Neural progenitor cell (in vitro differentiated cells): ENCODE results near the gene ACOT12. TPM values are rescaled to one million over a fixed set of nuclear protein-coding genes. Genes with fewer than 3 reads are reported as not detected.

Experiments used
- DNase-seq: peaks from one replicate; pipeline ENCODE4 v3.0.0-alpha.2; 2016; ENCODE audit warnings: low spot score
- H2AFZ ChIP-seq: fragments of 200-600 bp; sonication (generic); replicated peaks from 2 replicates; pipeline ENCODE4 v1.6.1; 2016; ENCODE audit warnings: antibody characterized with exemption
- H3F3A ChIP-seq: fragments of 200-600 bp; sonication (generic); 2 replicates; pipeline ENCODE4 v1.6.1; 2016; ENCODE audit warnings: antibody characterized with exemption, low read depth
- H3K27ac ChIP-seq: fragments of 200-600 bp; sonication (generic); 2 replicates; pipeline ENCODE4 v1.5.1; 2016; ENCODE audit warnings: mild to moderate bottlenecking
- H3K27me3 ChIP-seq: fragments of 200-600 bp; sonication (generic); 2 replicates; pipeline ENCODE4 v1.6.1; 2016; ENCODE audit warnings: mild to moderate bottlenecking, moderate library complexity
- H3K36me3 ChIP-seq: fragments of 200-600 bp; sonication (generic); 2 replicates; pipeline ENCODE4 v1.5.1; 2016
- H3K4me1 ChIP-seq: fragments of 200-600 bp; sonication (generic); 2 replicates; pipeline ENCODE4 v1.6.1; 2016; ENCODE audit warnings: mixed run types
- H3K4me2 ChIP-seq: fragments of 200-600 bp; sonication (generic); 2 replicates; pipeline ENCODE4 v1.6.1; 2016
- H3K4me3 ChIP-seq: fragments of 200-600 bp; sonication (generic); 2 replicates; pipeline ENCODE4 v1.5.1; 2016
- H3K79me2 ChIP-seq: fragments of 200-600 bp; sonication (generic); 2 replicates; pipeline ENCODE4 v1.6.1; 2016; ENCODE audit warnings: low read depth
- H3K9ac ChIP-seq: fragments of 200-600 bp; sonication (generic); 2 replicates; pipeline ENCODE4 v1.6.1; 2016
- H3K9me3 ChIP-seq: fragments of 200-600 bp; sonication (generic); 2 replicates; pipeline ENCODE4 v1.5.1; 2016; ENCODE audit warnings: low read depth
- H4K20me1 ChIP-seq: fragments of 200-600 bp; sonication (generic); 2 replicates; pipeline ENCODE4 v1.6.1; 2016; ENCODE audit warnings: low read depth
- H3K27ac Mint-ChIP-seq: 3 replicates; pipeline ENCODE4 v1.8.0; 2021; ENCODE audit warnings: mixed read lengths
- H3K27me3 Mint-ChIP-seq: 2 replicates; pipeline ENCODE4 v1.8.0; 2022; ENCODE audit warnings: low read depth, mild to moderate bottlenecking, inconsistent platforms, moderate library complexity, mixed read lengths; ENCODE audit not compliant: insufficient read depth
- H3K36me3 Mint-ChIP-seq: 3 replicates; pipeline ENCODE4 v1.8.0; 2021; ENCODE audit warnings: mixed read lengths
- H3K4me1 Mint-ChIP-seq: 3 replicates; pipeline ENCODE4 v1.8.0; 2021; ENCODE audit warnings: mixed read lengths
- H3K4me3 Mint-ChIP-seq: 3 replicates; pipeline ENCODE4 v1.8.0; 2021; ENCODE audit warnings: mild to moderate bottlenecking, moderate library complexity, mixed read lengths
- H3K9me3 Mint-ChIP-seq: 3 replicates; pipeline ENCODE4 v1.8.0; 2020; ENCODE audit warnings: mixed read lengths
- EZH2 ChIP-seq: fragments of 200-600 bp; sonication (generic); IDR thresholded peaks from 2 replicates; pipeline ENCODE4 v1.6.1; 2017; ENCODE audit warnings: antibody characterized with exemption, mild to moderate bottlenecking, moderate library complexity
- EZH2phosphoT487 ChIP-seq: fragments of 200-600 bp; sonication (generic); IDR thresholded peaks from 2 replicates; pipeline ENCODE4 v1.6.1; 2017; ENCODE audit warnings: antibody characterized with exemption
- total RNA-seq: library from RNA; depleted of rRNA; stranded (reverse); fragments of >200 nt; gene quantifications from 2 replicates; pipeline ENCODE4 v1.2.3, GENCODE V29; 2015; ENCODE audit warnings: low replicate concordance
- TF ChIP-seq, protein P1 (sequence below): fragments of 200-600 bp; sonication (generic); IDR thresholded peaks from 2 replicates; pipeline ENCODE4 v1.5.1; 2017; ENCODE audit warnings: antibody characterized with exemption, mild to moderate bottlenecking

ACOT12 gene
- total RNA-seq, 1 donor from 2014 or later, result not detected

- H3K36me3 Mint-ChIP-seq, result no peaks in the 10 kb centered on the region
- H3K27ac Mint-ChIP-seq, result no peak overlapping the region
- TF ChIP-seq, protein P1, sequence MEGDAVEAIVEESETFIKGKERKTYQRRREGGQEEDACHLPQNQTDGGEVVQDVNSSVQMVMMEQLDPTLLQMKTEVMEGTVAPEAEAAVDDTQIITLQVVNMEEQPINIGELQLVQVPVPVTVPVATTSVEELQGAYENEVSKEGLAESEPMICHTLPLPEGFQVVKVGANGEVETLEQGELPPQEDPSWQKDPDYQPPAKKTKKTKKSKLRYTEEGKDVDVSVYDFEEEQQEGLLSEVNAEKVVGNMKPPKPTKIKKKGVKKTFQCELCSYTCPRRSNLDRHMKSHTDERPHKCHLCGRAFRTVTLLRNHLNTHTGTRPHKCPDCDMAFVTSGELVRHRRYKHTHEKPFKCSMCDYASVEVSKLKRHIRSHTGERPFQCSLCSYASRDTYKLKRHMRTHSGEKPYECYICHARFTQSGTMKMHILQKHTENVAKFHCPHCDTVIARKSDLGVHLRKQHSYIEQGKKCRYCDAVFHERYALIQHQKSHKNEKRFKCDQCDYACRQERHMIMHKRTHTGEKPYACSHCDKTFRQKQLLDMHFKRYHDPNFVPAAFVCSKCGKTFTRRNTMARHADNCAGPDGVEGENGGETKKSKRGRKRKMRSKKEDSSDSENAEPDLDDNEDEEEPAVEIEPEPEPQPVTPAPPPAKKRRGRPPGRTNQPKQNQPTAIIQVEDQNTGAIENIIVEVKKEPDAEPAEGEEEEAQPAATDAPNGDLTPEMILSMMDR, result no peak
- TF ChIP-seq EZH2phosphoT487, result no peak
- no peak for TF ChIP-seq EZH2
- no peak overlapping the region for H2AFZ ChIP-seq
- H3K4me3 ChIP-seq, result no peak overlapping the region
- no peaks in the 10 kb centered on the region for H3K9me3 ChIP-seq
- H3K27me3 ChIP-seq, result peaks cover 35% of the 10 kb centered on the region
- H4K20me1 ChIP-seq, result no peaks in the 10 kb centered on the region
- peaks cover 20% of the 10 kb centered on the region for H3K27me3 Mint-ChIP-seq
- no peaks in the 10 kb centered on the region for H3K9me3 Mint-ChIP-seq
- no peak overlapping the region for H3K4me2 ChIP-seq
- peaks cover 6% of the 10 kb centered on the region for H3K4me1 ChIP-seq
- H3K27ac ChIP-seq, result no peak overlapping the region
- no peaks in the 10 kb centered on the region for H3K36me3 ChIP-seq
- no peak overlapping the region for H3K4me3 Mint-ChIP-seq
- H3K9ac ChIP-seq, result no peak overlapping the region
- DNase-seq, result no peak
- no peaks in the 10 kb centered on the region for H3K79me2 ChIP-seq
- peaks cover 11% of the 10 kb centered on the region for H3K4me1 Mint-ChIP-seq
- peaks cover 29% of the 10 kb centered on the region for H3F3A ChIP-seq
Observed at GRCh38 chr5:81395262-81395661, 1.3 kb upstream of the ACOT12 start.

DNA sequence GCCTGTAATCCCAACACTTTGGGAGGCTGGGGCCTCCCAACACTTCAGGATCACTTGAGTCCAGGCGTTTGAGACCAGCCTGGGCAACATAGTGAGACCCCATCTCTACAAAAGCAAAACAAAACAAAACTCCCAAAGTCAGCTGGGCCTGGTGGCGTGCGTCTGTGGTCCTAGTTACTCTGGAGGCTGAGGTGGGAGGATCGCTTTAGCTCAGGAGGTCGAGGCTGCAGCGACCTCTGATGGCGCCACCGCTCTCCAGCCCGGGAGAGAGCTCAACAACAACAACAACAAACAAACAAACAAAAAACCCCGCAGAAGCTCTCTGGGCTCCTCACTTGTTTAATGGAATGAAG is 528 bp downstream of the ACOT12 start:
- no peak for DNase-seq
- Histone ChIP-seq H3K9ac (no peak overlapping the region), H3K27me3 (peaks cover 35% of the 10 kb centered on the region), H3K27ac (no peak overlapping the region), H3K4me1 (peaks cover 6% of the 10 kb centered on the region), H3F3A (peaks cover 29% of the 10 kb centered on the region), H4K20me1 (no peaks in the 10 kb centered on the region), H3K36me3 (no peaks in the 10 kb centered on the region), H3K4me3 (peak overlapping the region; percentile 74), H2AFZ (peak overlapping the region; percentile 98), H3K9me3 (no peaks in the 10 kb centered on the region), H3K4me2 (peak overlapping the region; percentile 88), H3K79me2 (no peaks in the 10 kb centered on the region)
- H3K4me1 Mint-ChIP-seq, result peaks cover 11% of the 10 kb centered on the region
- TF ChIP-seq EZH2phosphoT487, result no peak
- TF ChIP-seq, protein P1, result peak; percentile 33
- no peak for TF ChIP-seq EZH2
- no peaks in the 10 kb centered on the region for H3K9me3 Mint-ChIP-seq
- H3K4me3 Mint-ChIP-seq, result peak overlapping the region; percentile 83
- peaks cover 17% of the 10 kb centered on the region for H3K27me3 Mint-ChIP-seq
- H3K27ac Mint-ChIP-seq, result no peak overlapping the region
- H3K36me3 Mint-ChIP-seq, result no peaks in the 10 kb centered on the region

GRCh38 chr5:81389025-81389424 is 4.9 kb downstream of the ACOT12 start:
- peaks cover 6% of the 10 kb centered on the region for H3K4me1 ChIP-seq
- no peak overlapping the region for H3K27ac ChIP-seq
- H3F3A ChIP-seq, result peaks cover 16% of the 10 kb centered on the region
- Mint-ChIP-seq H3K27me3 (peaks cover 7% of the 10 kb centered on the region), H3K9me3 (peaks cover 2% of the 10 kb centered on the region), H3K4me3 (no peak overlapping the region), H3K27ac (no peak overlapping the region), H3K4me1 (peaks cover 4% of the 10 kb centered on the region), H3K36me3 (no peaks in the 10 kb centered on the region)
- H4K20me1 ChIP-seq, result no peaks in the 10 kb centered on the region
- H3K4me2 ChIP-seq, result no peak overlapping the region
- no peak overlapping the region for H3K9ac ChIP-seq
- H2AFZ ChIP-seq, result no peak overlapping the region
- no peaks in the 10 kb centered on the region for H3K36me3 ChIP-seq
- H3K79me2 ChIP-seq, result no peaks in the 10 kb centered on the region
- H3K27me3 ChIP-seq, result peaks cover 15% of the 10 kb centered on the region
- no peak overlapping the region for H3K4me3 ChIP-seq
- no peak for DNase-seq
- no peaks in the 10 kb centered on the region for H3K9me3 ChIP-seq
- TF ChIP-seq EZH2phosphoT487 (no peak), EZH2 (no peak)
- TF ChIP-seq, protein P1, result no peak

DNA sequence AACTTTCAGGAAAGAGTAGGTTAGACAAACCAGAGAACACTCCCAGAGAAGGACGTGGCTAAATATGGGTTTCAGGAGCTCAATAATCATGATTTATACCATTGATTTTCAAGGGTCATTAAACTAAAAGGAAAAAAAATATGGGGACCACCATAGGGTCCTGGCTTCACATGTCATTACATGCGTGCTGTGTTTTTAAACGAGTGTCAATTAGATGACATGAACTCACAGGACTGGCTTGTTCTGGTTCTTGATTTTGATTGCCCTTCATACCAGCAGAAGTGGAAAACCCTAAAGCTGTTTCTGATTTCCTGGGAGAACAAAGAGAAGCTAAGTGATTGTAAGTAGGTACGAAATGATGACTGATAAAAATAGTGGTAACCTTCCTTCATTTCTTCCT is 5.8 kb downstream of the ACOT12 start:
- H3K9me3 ChIP-seq, result no peaks in the 10 kb centered on the region
- H3K4me2 ChIP-seq, result no peak overlapping the region
- Mint-ChIP-seq H3K27me3 (peaks cover 3% of the 10 kb centered on the region), H3K4me3 (no peak overlapping the region), H3K36me3 (no peaks in the 10 kb centered on the region), H3K9me3 (peaks cover 2% of the 10 kb centered on the region), H3K4me1 (peaks cover 4% of the 10 kb centered on the region), H3K27ac (no peak overlapping the region)
- peaks cover 6% of the 10 kb centered on the region for H3K27me3 ChIP-seq
- DNase-seq, result no peak
- H3K4me1 ChIP-seq, result peaks cover 6% of the 10 kb centered on the region
- peaks cover 7% of the 10 kb centered on the region for H3F3A ChIP-seq
- H3K4me3 ChIP-seq, result no peak overlapping the region
- H3K36me3 ChIP-seq, result no peaks in the 10 kb centered on the region
- TF ChIP-seq, protein P1, result no peak
- TF ChIP-seq EZH2phosphoT487, result no peak
- H3K27ac ChIP-seq, result no peak overlapping the region
- H4K20me1 ChIP-seq, result no peaks in the 10 kb centered on the region
- no peak overlapping the region for H2AFZ ChIP-seq
- no peak overlapping the region for H3K9ac ChIP-seq
- H3K79me2 ChIP-seq, result no peaks in the 10 kb centered on the region
